ENCODE measurements around the gene CORO2B. TPM values are rescaled to one million over a fixed set of nuclear protein-coding genes. Genes with fewer than 3 reads are reported as not detected.

Gene CORO2B
- total RNA-seq, 1 donor from 2014 or later: 1.0 TPM

DNA sequence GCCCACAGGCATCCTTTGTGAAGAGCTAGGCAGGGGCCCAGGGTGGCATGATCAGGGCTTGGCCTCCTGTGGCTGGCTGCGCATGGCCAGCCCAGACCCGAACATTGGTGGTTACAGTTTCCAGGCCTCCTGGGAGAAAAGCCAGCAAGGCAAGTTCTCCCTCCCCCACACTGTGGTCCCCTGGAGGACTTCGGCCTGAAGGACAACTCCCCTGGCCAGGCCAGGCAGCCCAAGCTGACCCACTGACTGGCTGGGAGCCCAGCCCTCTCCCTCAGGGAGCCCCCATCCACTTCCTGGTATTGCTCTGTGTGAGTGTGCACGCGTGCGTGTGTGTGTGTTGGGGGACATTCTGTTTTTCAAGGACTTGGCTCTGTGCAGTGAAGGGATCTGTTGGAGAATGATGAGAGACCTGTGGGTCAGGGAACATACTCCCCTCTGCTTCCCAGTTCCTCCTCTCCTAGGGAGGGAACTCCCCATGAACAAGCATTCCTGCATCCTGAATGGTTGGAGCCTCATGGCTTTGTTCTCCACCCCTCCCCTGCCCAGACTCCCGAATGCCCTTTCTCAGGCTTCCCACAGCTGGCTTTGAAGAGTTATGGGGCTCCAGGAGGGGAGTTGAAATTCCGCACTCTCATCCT, 29.5 kb downstream of the CORO2B start:
- Histone ChIP-seq H3K4me1 (peaks cover 23% of the 10 kb centered on the region), H3K9ac (no peak overlapping the region), H3F3A (ENCODE audit: low read depth) (peaks cover 11% of the 10 kb centered on the region), H3K27me3 (no peaks in the 10 kb centered on the region), H4K20me1 (ENCODE audit: low read depth) (no peaks in the 10 kb centered on the region), H3K9me3 (ENCODE audit: low read depth) (no peaks in the 10 kb centered on the region), H3K4me3 (no peak overlapping the region), H3K79me2 (ENCODE audit: low read depth) (no peaks in the 10 kb centered on the region), H2AFZ (replicated peaks) (peak overlapping the region; percentile 59), H3K36me3 (no peaks in the 10 kb centered on the region), H3K27ac (no peak overlapping the region), H3K4me2 (peak overlapping the region; percentile 45)
- Mint-ChIP-seq H3K27me3 (ENCODE audit: insufficient read depth, low read depth) (peaks cover 2% of the 10 kb centered on the region), H3K36me3 (peaks cover 8% of the 10 kb centered on the region), H3K27ac (peak overlapping the region; percentile 94), H3K9me3 (peaks cover 4% of the 10 kb centered on the region), H3K4me1 (peaks cover 43% of the 10 kb centered on the region), H3K4me3 (peak overlapping the region; percentile 68)
- DNase-seq (ENCODE audit: low spot score): peak; percentile 42
- TF ChIP-seq EZH2 (IDR thresholded peaks at IDR 0.05): no peak
- TF ChIP-seq, protein P1, sequence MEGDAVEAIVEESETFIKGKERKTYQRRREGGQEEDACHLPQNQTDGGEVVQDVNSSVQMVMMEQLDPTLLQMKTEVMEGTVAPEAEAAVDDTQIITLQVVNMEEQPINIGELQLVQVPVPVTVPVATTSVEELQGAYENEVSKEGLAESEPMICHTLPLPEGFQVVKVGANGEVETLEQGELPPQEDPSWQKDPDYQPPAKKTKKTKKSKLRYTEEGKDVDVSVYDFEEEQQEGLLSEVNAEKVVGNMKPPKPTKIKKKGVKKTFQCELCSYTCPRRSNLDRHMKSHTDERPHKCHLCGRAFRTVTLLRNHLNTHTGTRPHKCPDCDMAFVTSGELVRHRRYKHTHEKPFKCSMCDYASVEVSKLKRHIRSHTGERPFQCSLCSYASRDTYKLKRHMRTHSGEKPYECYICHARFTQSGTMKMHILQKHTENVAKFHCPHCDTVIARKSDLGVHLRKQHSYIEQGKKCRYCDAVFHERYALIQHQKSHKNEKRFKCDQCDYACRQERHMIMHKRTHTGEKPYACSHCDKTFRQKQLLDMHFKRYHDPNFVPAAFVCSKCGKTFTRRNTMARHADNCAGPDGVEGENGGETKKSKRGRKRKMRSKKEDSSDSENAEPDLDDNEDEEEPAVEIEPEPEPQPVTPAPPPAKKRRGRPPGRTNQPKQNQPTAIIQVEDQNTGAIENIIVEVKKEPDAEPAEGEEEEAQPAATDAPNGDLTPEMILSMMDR (IDR thresholded peaks at IDR 0.05): no peak
- no peak for TF ChIP-seq EZH2phosphoT487 (IDR thresholded peaks at IDR 0.05)

DNA sequence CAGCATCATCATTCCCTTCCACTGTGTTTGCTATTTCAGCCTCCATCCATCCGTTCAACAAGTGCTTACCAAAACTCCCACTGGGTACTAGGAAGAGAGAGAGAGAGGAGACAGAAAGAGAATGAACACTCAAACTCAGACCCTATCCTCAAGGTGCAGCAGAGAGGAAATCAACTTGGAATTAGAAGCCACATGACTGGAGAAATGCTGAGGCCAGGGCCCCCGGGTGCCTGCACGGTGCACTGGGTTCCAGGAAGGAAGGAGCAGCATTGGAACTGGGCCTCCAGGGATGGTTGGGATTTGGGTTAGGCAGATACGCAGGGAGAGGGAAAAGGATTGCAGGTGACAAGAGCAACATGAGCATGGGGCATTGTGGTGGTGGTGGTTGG, 30.0 kb downstream of the CORO2B start:
- Histone ChIP-seq H3K27me3 (no peaks in the 10 kb centered on the region), H3K27ac (no peak overlapping the region), H3K79me2 (ENCODE audit: low read depth) (no peaks in the 10 kb centered on the region), H2AFZ (replicated peaks) (peak overlapping the region; percentile 59), H3F3A (ENCODE audit: low read depth) (peaks cover 13% of the 10 kb centered on the region), H4K20me1 (ENCODE audit: low read depth) (no peaks in the 10 kb centered on the region), H3K4me2 (peak overlapping the region; percentile 45), H3K36me3 (no peaks in the 10 kb centered on the region), H3K9me3 (ENCODE audit: low read depth) (no peaks in the 10 kb centered on the region), H3K9ac (no peak overlapping the region), H3K4me1 (peaks cover 24% of the 10 kb centered on the region), H3K4me3 (no peak overlapping the region)
- H3K36me3 Mint-ChIP-seq: peaks cover 8% of the 10 kb centered on the region
- H3K4me1 Mint-ChIP-seq: peaks cover 45% of the 10 kb centered on the region
- no peak for TF ChIP-seq EZH2phosphoT487 (IDR thresholded peaks at IDR 0.05)
- TF ChIP-seq EZH2 (IDR thresholded peaks at IDR 0.05): no peak
- TF ChIP-seq, protein P1 (IDR thresholded peaks at IDR 0.05): no peak
- H3K9me3 Mint-ChIP-seq: peaks cover 4% of the 10 kb centered on the region
- peak overlapping the region; percentile 33 for H3K4me3 Mint-ChIP-seq
- peak overlapping the region; percentile 94 for H3K27ac Mint-ChIP-seq
- H3K27me3 Mint-ChIP-seq (ENCODE audit: insufficient read depth, low read depth): no peaks in the 10 kb centered on the region
- no peak for DNase-seq (ENCODE audit: low spot score)

DNA sequence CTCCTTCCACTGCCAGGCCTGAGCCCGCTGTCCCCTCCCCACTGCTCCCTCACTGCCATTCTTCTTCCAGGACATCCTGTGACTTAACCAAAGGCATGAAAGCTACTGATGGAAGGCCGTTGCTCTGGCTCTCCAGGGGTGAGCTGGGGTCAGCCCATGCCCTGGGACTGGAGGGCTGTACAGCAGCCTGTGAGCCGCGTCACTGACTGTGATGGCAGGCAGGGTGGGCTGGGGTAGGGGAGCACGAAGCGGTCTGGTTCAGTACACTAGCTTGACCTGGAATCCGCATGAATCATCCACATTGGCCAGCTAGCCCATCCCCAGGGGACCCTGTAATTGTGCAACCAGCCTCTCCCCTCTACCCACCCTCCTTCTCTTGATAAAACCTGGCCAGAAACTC, 30.8 kb downstream of the CORO2B start:
- Histone ChIP-seq H3K4me2 (no peak overlapping the region), H3K27me3 (no peaks in the 10 kb centered on the region), H3K4me1 (peaks cover 32% of the 10 kb centered on the region), H3K36me3 (no peaks in the 10 kb centered on the region), H4K20me1 (ENCODE audit: low read depth) (no peaks in the 10 kb centered on the region), H3K27ac (no peak overlapping the region), H3K79me2 (ENCODE audit: low read depth) (no peaks in the 10 kb centered on the region), H3F3A (ENCODE audit: low read depth) (peaks cover 20% of the 10 kb centered on the region), H3K4me3 (no peak overlapping the region), H3K9me3 (ENCODE audit: low read depth) (no peaks in the 10 kb centered on the region), H2AFZ (replicated peaks) (no peak overlapping the region), H3K9ac (no peak overlapping the region)
- TF ChIP-seq, protein P1 (IDR thresholded peaks at IDR 0.05): no peak
- H3K4me3 Mint-ChIP-seq: no peak overlapping the region
- peaks cover 4% of the 10 kb centered on the region for H3K9me3 Mint-ChIP-seq
- no peaks in the 10 kb centered on the region for H3K27me3 Mint-ChIP-seq (ENCODE audit: insufficient read depth, low read depth)
- DNase-seq (ENCODE audit: low spot score): no peak
- H3K4me1 Mint-ChIP-seq: peaks cover 51% of the 10 kb centered on the region
- peak overlapping the region; percentile 94 for H3K27ac Mint-ChIP-seq
- H3K36me3 Mint-ChIP-seq: peaks cover 5% of the 10 kb centered on the region

All from neural progenitor cell (in vitro differentiated cells).